Measurements from ENCODE around the gene PPP6R2.

PPP6R2 gene

GRCh38 chr22:50443801-50444625, 100.9 kb downstream of the PPP6R2 start:
- DNase-seq (ENCODE audit: low read depth in 4 of 4, low spot score in 1 of 4), result no peak

DNA sequence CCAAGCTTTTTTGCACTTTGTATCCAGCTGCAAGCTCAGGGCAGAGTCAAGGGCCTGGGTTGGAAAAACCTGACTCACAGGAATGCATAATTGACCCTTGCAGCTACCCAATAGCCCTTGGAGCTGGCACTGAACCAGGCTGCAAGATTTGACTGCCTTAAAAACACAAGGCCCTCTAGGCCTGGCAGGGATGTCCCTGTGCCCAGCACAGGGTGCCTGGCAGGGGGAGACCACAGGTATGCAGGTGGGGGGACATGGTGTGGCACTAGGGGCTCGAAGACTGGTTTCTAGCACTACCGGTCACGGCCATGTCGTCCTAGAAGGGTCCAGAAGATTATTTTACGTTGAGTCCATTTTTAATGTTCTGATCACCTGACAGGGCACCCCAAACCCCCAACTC, 101.5 kb downstream of the PPP6R2 start:
- no peak for DNase-seq (ENCODE audit: low read depth in 4 of 4, low spot score in 1 of 4)

- DNase-seq (ENCODE audit: low read depth in 4 of 4, low spot score in 1 of 4), result no peak
These were observed 102.1 kb downstream of the PPP6R2 start for GRCh38 chr22:50445071-50445879.

- DNase-seq (ENCODE audit: low read depth in 4 of 4, low spot score in 1 of 4), result no peak
These were observed 103.0 kb downstream of the PPP6R2 start for GRCh38 chr22:50445880-50446707.

DNA sequence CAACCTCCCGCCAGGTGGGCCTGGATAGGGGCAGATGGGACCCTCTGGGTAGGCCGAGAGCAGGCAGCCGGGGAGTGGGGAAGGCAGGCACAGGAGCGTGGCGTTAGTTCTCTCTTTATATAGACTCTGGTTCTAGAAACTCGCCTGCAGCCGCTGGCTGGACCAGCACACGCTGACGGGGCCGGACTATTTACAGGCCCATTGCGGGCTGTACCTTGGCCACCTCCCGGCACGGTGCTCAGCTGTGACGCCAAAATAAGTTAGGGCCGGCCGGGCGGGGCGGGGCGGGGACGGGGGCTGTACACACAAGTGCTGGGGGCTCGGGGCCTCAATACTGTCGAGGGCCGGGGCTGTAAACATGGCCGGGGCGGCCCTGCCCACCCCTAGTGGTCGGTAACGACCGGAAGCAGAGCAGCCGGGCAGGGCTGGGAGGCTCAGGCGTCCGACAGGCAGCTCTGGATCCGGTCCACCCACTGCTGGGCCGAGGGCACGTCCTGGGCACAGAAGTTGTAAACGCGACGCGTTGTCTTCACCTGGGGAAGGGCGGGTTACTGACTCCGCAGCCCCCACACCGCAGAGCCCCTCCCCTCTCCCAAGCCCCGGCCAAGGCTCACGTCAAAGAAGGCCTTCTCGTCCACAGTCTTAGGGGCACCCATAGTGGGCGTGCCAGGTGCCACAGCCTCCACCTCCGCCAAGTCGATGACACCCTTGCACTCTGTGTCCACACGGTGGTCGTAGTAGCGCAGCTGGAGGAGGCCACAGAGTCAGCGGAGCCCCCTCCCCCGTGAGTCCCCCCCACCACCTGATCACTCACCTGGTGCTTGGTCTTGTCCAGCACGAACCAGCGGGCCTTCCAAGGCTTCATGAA, 103.8 kb downstream of the PPP6R2 start:
- DNase-seq (ENCODE audit: low read depth in 4 of 4, low spot score in 1 of 4), result no peak

- DNase-seq (ENCODE audit: low read depth in 4 of 4, low spot score in 1 of 4), result no peak
These were observed 104.7 kb downstream of the PPP6R2 start for GRCh38 chr22:50447576-50448551.

DNA sequence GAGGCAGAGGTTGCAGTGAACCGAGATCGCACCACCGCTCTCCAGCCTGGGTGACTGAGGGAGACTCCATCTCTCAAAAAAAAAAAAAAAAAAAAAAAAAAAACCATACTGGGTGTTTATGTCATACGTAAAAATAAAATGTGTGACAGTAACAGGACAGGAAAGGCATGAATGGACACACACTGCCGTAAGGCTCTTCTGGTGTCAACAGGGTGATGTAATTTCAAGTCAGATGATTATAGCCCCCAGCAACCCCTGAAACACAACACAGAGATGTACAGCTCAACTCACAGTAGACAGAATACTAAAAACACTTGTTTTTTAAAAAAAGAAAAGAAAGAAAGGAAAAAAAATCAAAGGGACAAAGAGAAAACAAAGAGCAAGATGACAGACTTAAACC, 109.5 kb downstream of the PPP6R2 start:
- no peak for DNase-seq (ENCODE audit: low read depth in 4 of 4, low spot score in 1 of 4)

DNA sequence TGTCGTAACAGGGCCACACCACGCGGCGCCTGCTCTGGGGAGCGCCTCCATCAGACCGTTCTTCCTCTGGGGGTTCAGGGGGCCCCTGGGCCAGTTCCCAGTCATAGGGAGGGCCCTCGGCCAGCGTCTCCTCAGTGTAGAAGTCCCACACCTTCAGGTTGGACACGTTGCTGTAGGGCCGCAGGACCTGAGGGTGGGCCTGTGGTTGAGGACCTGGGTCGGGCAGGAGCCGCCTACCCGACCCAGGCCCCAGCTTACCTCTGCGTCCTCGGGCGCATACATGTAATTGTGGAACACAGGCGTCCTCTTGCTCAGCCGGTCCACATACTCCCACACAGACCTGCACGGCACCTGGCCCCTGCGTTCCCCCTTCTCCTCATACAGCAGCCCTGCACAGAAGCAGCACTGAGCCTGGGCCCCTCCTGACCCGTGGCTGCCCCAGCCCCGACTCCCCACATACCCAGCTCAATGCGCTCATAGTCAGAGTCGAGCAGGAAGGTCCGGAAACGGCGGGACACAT, 111.5 kb downstream of the PPP6R2 start:
- DNase-seq (ENCODE audit: low read depth in 4 of 4, low spot score in 1 of 4), result no peak

DNA sequence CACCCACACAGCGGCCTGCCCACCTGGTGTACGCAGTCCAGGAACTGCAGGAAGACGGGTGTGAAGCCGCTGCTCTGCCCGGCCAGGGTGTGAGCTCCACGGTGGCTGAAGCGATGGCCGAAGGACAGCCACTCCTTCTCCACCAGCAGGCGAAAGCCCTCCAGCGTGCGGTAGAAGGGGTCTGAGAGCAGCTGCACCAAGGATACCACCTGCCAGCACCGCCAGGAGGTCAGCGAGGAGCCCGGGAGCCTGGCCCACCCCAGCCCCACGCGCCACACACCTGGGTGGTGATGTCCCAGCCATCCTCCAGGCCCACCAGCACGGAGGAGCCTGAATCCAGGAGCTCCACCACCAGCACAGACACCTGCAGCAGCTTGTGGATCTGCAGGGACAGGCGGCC, 112.1 kb downstream of the PPP6R2 start:
- DNase-seq (ENCODE audit: low read depth in 4 of 4, low spot score in 1 of 4), result no peak

DNA sequence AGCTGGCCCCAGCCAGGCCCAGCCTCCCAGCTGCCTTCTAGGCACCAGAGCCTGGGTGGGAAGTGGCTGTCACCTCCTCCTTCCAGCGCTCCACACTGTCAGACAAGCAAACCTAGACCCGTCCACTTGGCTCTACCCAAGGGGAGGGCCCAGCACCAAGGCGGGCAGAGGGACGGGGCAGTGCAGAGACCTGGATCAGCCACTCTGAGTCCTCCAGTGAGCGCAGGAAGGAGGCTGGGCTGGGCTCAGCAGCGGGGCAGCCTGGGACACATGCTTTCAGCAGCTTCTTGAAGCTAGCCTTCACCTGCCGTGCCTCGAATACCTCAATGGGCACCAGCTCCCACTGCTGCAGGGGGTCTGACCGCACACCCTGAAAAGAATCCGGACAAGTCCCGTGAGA, 112.9 kb downstream of the PPP6R2 start:
- no peak for DNase-seq (ENCODE audit: low read depth in 4 of 4, low spot score in 1 of 4)

GRCh38 chr22:50456466-50457234, 113.5 kb downstream of the PPP6R2 start:
- no peak for DNase-seq (ENCODE audit: low read depth in 4 of 4, low spot score in 1 of 4)

DNA sequence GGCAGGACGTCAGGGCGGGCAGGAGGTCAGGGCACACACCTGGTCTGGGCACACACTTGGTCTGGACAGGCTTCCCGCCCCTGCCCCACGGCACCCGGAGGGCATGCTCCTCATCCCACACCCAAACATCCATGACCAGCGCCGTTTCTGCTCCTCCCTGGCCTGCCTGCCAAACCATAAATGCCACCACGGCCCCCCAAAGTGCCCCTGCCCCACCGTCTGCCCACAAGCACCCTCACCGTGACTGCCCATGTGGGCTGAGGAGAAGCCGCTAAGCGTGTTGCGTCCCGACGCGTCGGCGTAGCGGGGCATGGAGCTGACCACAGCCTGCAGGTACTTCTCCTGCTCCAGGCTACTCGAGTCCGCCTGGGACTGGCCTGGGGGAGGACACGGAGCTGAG, 115.9 kb downstream of the PPP6R2 start:
- no peak for DNase-seq (ENCODE audit: low read depth in 4 of 4, low spot score in 1 of 4)

DNA sequence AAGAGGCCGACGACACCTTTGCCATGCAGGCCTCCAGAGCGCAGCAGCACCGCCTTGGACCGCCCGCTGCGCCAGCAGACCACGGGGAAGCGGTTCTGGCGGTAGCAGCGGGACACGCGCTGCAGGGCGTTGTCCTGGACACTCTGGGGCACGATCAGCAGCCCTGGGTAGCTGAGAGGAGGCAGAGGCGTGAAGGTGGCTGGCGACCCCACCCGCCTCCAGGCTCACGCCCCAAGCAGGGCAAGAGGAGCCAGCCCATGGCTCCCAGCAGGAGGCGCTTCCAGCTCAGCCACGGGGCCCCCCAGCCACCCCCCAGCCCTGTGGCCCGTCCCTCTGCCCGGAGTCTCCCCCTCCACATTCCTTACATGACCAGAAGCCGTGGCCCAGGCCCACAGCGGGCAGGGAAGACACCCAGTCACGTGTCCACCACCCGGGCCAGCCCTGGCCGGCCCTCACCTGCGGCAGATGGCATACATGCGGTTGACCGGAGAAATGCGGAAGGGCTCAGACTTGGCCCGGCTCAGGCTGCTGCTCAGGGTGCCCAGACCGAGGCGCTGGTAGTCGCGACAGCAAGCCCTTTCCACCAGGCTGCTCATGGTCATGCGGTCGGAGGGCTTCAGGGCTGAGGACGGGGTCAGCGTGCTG, 116.5 kb downstream of the PPP6R2 start:
- no peak for DNase-seq (ENCODE audit: low read depth in 4 of 4, low spot score in 1 of 4)

- no peak for DNase-seq (ENCODE audit: low read depth in 4 of 4, low spot score in 1 of 4)
These were observed 117.8 kb downstream of the PPP6R2 start for GRCh38 chr22:50460938-50461337.

DNA sequence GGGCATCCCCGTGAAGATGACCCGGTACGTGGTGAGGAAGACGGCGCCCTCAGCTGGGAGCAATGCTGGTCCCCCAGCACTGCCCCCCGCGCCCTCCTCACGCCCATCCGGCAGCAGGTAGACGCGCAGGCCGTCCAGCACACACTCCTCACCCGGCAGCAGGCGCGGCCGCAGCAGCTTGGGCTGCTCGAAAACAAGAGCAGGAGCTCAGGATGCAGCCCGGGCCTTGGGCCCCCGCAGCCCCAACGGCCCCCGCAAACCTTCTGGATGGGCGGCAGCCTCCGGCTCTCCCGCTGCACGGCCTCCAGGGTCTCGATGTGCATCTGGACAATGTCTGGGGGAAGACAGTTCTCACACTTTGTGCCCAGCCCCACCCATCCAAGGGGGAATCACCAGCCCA, 118.4 kb downstream of the PPP6R2 start:
- DNase-seq (ENCODE audit: low read depth in 4 of 4, low spot score in 1 of 4), result no peak

DNA sequence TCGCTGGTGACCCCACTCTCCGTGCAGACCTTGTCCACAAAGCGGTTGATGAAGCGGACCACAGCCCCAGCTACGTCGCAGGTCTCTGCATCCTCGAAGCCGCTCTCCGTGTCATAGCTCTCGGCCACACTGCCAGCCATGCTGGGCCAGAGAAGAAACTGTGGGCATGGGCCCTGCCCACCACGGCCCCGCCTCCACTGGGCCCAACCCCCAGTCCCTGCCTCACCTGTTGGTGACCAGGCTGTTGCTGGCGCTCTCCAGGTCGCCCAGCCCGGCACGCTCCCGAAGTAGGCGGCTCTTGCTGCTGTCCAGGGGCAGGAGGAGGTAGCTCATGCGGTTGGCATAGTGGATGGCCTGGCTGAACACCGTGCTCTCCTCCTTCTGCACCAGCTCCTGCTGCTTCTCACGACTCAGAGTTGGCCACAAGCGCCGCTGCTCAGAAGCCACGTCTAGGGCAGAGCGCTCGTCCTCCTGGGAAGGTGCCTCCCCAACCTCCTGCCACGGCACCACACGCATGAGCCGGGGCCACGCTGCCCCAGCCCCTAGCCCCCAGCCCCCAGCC, 118.9 kb downstream of the PPP6R2 start:
- DNase-seq (ENCODE audit: low read depth in 4 of 4, low spot score in 1 of 4), result no peak

DNA sequence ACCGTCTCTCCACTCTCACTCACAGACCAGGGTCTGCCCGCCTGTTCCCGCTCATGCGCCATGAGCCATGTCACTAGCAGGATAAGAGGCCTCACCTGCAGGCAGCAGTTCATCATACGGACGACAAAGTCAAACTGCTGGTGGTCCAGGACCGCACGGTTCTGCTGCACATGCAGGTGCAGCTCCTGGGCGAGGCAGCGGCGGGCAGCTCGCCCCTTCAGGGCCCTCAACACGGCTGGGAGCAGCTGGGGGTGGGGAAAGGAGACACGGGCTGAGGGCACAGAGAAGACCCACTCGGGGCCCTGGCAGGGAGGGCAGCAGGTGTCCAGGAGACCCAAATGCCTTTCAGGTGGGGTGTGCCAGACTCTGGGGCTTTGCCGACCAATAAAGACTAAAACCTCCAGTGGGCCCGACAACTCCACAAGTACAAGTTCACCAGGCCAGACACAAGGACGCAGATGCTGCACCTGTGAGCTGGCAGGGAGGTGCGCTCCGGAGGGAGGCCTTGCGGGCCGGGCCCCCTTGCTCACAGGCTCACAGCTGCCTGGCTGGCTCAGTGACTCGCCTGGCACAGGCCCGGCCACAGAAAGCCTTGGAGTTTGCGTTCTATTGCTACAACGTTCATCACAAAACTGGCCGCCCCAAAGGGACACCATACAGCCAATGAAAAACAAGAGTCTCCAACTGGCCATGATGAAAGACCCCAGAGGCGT, 120.2 kb downstream of the PPP6R2 start:
- DNase-seq (ENCODE audit: low read depth in 4 of 4, low spot score in 1 of 4), result no peak

Data from stimulated activated CD4-positive, alpha-beta T cell treated with anti-CD3 and anti-CD28 coated beads, Interleukin-1b, Interleukin-23, amount 100 ng/mL, for 24 hours (primary cell).